Measurements from ENCODE around the gene REXO1. TPM values are rescaled to one million over a fixed set of nuclear protein-coding genes. Genes with fewer than 3 reads are reported as not detected.
"Not testable (repeated sequence)": the region's sequence is repeated elsewhere in the genome, so short reads cannot be mapped to it uniquely, and the experiment has no call there.

REXO1 gene
- total RNA-seq, 1 donor from 2014 or later = 5.7 TPM

DNA sequence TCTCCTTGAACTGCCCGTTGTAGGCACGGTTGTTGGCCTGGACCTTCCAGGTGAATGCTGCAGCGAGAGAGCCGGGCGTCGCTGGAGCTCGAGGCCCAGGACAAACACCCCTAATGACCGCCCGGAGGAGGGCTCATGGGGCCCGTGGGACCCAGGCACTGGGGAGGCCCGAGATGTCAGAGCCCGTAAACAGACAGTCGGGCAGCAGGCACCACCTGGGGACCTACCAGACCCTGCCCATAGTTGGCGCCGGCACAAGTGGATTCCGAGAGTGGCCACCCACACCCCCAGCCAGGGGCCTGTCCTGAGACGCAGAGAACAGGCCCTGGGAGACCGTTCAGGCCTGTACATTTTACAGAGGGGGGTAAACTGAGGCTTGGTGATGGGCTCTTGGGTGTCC, 38.6 kb downstream of the REXO1 start:
- H3K4me1 ChIP-seq (ENCODE audit: control insufficient read depth in 3 of 3, insufficient read depth in 3 of 3, low read length in 3 of 3) = peaks cover 11 to 25% (median 20%) of the 10 kb centered on the region in 3 donors
- peaks cover 0 to 3% (median 0%) of the 10 kb centered on the region in 3 donors for H3K27me3 ChIP-seq (ENCODE audit: control insufficient read depth in 3 of 3, insufficient read depth in 3 of 3, low read length in 3 of 3)
- no peak overlapping the region for H3K4me3 ChIP-seq (ENCODE audit: low read length in 3 of 3)
- H3K27ac ChIP-seq (ENCODE audit: low read depth, low read length) = no peak overlapping the region
- H3K36me3 ChIP-seq (ENCODE audit: control insufficient read depth in 3 of 3, insufficient read depth in 3 of 3, low read length in 3 of 3) = no peaks in the 10 kb centered on the region
- H3K9me3 ChIP-seq (ENCODE audit: control insufficient read depth in 3 of 3, low read length in 3 of 3) = no peaks in the 10 kb centered on the region
- no peak overlapping the region for H3K9ac ChIP-seq (ENCODE audit: low read depth in 1 of 3, low read length in 3 of 3)

DNA sequence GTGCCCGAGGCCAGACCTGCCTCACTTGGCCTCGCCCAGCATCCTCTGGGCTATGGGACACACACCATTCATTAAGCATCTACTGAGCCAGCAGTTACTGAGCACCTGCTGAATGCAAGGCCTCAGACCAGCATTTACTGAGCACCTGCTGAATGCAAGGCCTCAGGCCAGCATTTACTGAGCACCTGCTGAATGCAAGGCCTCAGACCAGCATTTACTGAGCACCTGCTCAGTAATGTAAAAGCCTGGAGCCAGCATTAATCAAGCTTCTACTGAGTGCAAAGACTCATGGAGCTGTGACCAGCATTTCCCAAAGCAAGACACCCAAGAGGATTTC, 39.9 kb downstream of the REXO1 start:
- Histone ChIP-seq H3K4me1 (ENCODE audit: control insufficient read depth in 3 of 3, insufficient read depth in 3 of 3, low read length in 3 of 3) (peaks cover 7 to 15% (median 12%) of the 10 kb centered on the region in 3 donors), H3K27me3 (ENCODE audit: control insufficient read depth in 3 of 3, insufficient read depth in 3 of 3, low read length in 3 of 3) (peaks cover 0 to 3% (median 0%) of the 10 kb centered on the region in 3 donors), H3K4me3 (ENCODE audit: low read length in 3 of 3) (no peak overlapping the region), H3K9me3 (ENCODE audit: control insufficient read depth in 3 of 3, low read length in 3 of 3) (no peaks in the 10 kb centered on the region), H3K36me3 (ENCODE audit: control insufficient read depth in 3 of 3, insufficient read depth in 3 of 3, low read length in 3 of 3) (no peaks in the 10 kb centered on the region), H3K27ac (ENCODE audit: low read depth, low read length) (no peak overlapping the region), H3K9ac (ENCODE audit: low read depth in 1 of 3, low read length in 3 of 3) (no peak overlapping the region)

DNA sequence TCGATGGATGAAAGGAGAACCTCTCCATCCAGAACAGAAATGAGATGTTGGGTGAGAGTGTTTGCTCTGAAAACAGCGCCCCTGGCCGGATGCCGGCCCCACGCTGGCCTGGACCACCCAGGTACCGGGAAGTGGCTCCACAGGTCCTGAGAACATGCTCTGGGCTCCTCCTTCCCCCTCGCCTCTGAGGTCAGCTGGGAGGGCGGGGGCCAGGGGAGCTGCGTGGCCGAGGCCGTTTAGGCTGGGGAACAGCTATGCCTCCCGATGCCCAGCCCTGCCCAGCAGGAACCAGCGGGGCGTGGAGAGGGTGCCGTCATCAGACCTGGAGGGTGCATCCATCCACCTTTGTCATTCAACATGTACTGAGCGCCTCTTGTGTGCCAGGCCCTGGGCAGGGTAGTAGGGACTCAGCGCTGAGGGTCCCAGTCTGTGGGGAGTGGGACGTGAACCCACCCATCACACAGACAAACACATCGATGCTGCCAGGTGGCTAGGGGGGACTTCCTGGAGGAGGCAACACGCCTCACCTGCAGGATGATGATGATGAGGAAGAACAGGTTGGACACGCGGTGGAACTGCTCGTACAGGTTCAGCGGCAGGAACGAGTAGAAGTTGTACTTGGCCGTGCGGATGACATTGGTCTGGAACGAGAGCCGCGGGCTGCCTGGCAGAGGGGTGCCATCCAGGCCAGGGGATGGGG, 40.4 kb downstream of the REXO1 start:
- Histone ChIP-seq H3K9ac (ENCODE audit: low read depth in 1 of 3, low read length in 3 of 3) (no peak overlapping the region), H3K36me3 (ENCODE audit: control insufficient read depth in 3 of 3, insufficient read depth in 3 of 3, low read length in 3 of 3) (no peaks in the 10 kb centered on the region), H3K27ac (ENCODE audit: low read depth, low read length) (no peak overlapping the region), H3K27me3 (ENCODE audit: control insufficient read depth in 3 of 3, insufficient read depth in 3 of 3, low read length in 3 of 3) (peaks cover 0 to 3% (median 2%) of the 10 kb centered on the region in 3 donors), H3K4me1 (ENCODE audit: control insufficient read depth in 3 of 3, insufficient read depth in 3 of 3, low read length in 3 of 3) (peaks cover 3 to 10% (median 7%) of the 10 kb centered on the region in 3 donors), H3K9me3 (ENCODE audit: control insufficient read depth in 3 of 3, low read length in 3 of 3) (no peaks in the 10 kb centered on the region), H3K4me3 (ENCODE audit: low read length in 3 of 3) (no peak overlapping the region)

- Histone ChIP-seq H3K9me3 (ENCODE audit: control insufficient read depth in 3 of 3, low read length in 3 of 3) (no peaks in the 10 kb centered on the region), H3K36me3 (ENCODE audit: control insufficient read depth in 3 of 3, insufficient read depth in 3 of 3, low read length in 3 of 3) (no peaks in the 10 kb centered on the region), H3K9ac (ENCODE audit: low read depth in 1 of 3, low read length in 3 of 3) (no peak overlapping the region), H3K27me3 (ENCODE audit: control insufficient read depth in 3 of 3, insufficient read depth in 3 of 3, low read length in 3 of 3) (peaks cover 0 to 6% (median 3%) of the 10 kb centered on the region in 3 donors), H3K4me3 (ENCODE audit: low read length in 3 of 3) (no peak overlapping the region), H3K27ac (ENCODE audit: low read depth, low read length) (no peak overlapping the region), H3K4me1 (ENCODE audit: control insufficient read depth in 3 of 3, insufficient read depth in 3 of 3, low read length in 3 of 3) (peaks cover 0 to 4% (median 3%) of the 10 kb centered on the region in 3 donors)
Measured at GRCh38 chr19:1807030-1807694, 41.1 kb downstream of the REXO1 start.

DNA sequence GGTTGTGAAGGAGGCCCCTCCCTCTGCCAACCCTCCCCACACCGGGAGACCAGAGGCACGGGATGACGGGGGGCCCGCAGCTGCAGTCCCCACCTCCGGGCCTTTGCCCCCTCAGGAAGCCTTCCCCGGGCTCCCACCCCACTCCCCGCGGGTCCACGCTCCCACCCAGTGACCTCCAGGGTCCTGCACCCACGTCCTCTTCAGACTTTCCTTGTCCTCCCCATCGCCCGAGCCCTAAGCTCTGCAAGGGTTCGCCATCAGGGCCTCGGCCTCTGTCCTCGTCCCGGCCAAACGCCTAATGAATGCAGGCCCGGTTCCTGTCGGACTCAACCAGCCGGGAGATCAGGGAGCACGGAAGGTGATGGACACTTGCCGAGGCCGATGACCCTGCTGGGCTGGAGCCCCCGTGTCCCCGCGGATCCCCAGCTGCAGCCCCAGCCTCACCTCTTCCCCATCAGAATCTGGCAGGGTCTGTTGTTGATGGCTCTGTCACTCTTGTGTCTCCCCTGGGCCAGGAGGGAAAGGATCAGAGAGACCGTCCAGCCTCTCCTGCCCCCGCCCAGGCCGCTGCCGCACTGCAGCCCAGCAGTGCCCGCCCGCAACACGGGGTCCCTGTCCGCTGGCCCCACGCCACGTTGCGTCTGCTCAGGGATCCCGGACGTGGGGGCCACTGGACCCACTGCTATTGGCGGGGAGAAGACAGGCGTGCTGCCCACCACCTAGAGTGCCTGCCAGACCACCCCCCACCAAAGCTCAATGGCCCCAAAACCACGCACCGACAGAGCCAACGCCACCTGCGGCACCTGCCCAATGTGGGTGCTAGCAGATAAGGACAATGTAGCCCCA, 41.9 kb downstream of the REXO1 start:
- Histone ChIP-seq H3K36me3 (ENCODE audit: control insufficient read depth in 3 of 3, insufficient read depth in 3 of 3, low read length in 3 of 3) (no peaks in the 10 kb centered on the region), H3K4me3 (ENCODE audit: low read length in 3 of 3) (no peak overlapping the region), H3K27ac (ENCODE audit: low read depth, low read length) (no peak overlapping the region), H3K27me3 (ENCODE audit: control insufficient read depth in 3 of 3, insufficient read depth in 3 of 3, low read length in 3 of 3) (peaks cover 0 to 6% (median 3%) of the 10 kb centered on the region in 3 donors), H3K4me1 (ENCODE audit: control insufficient read depth in 3 of 3, insufficient read depth in 3 of 3, low read length in 3 of 3) (peaks cover 0 to under 1% (median 0%) of the 10 kb centered on the region in 3 donors), H3K9me3 (ENCODE audit: control insufficient read depth in 3 of 3, low read length in 3 of 3) (no peaks in the 10 kb centered on the region), H3K9ac (ENCODE audit: low read depth in 1 of 3, low read length in 3 of 3) (no peak overlapping the region)

GRCh38 chr19:1805401-1806183, 42.7 kb downstream of the REXO1 start:
- no peak overlapping the region for H3K9ac ChIP-seq (ENCODE audit: low read depth in 1 of 3, low read length in 3 of 3)
- no peak overlapping the region for H3K27ac ChIP-seq (ENCODE audit: low read depth, low read length)

GRCh38 chr19:1804858-1805257, 43.4 kb downstream of the REXO1 start:
- no peak overlapping the region for H3K27ac ChIP-seq (ENCODE audit: low read depth, low read length)
- no peaks in the 10 kb centered on the region for H3K36me3 ChIP-seq (ENCODE audit: control insufficient read depth in 3 of 3, insufficient read depth in 3 of 3, low read length in 3 of 3)
- no peaks in the 10 kb centered on the region for H3K4me1 ChIP-seq (ENCODE audit: control insufficient read depth in 3 of 3, insufficient read depth in 3 of 3, low read length in 3 of 3)
- H3K9me3 ChIP-seq (ENCODE audit: control insufficient read depth in 3 of 3, low read length in 3 of 3) = no peaks in the 10 kb centered on the region
- peaks cover 5 to 9% (median 6%) of the 10 kb centered on the region in 3 donors for H3K27me3 ChIP-seq (ENCODE audit: control insufficient read depth in 3 of 3, insufficient read depth in 3 of 3, low read length in 3 of 3)
- no peak overlapping the region for H3K9ac ChIP-seq (ENCODE audit: low read depth in 1 of 3, low read length in 3 of 3)
- H3K4me3 ChIP-seq (ENCODE audit: low read length in 3 of 3) = no peak overlapping the region

More at GRCh38 chr19:1805401-1806183, 42.7 kb downstream of the REXO1 start:
- Histone ChIP-seq H3K4me3 (ENCODE audit: low read length in 3 of 3) (no peak overlapping the region), H3K9me3 (ENCODE audit: control insufficient read depth in 3 of 3, low read length in 3 of 3) (no peaks in the 10 kb centered on the region), H3K4me1 (ENCODE audit: control insufficient read depth in 3 of 3, insufficient read depth in 3 of 3, low read length in 3 of 3) (no peaks in the 10 kb centered on the region), H3K36me3 (ENCODE audit: control insufficient read depth in 3 of 3, insufficient read depth in 3 of 3, low read length in 3 of 3) (no peaks in the 10 kb centered on the region), H3K27me3 (ENCODE audit: control insufficient read depth in 3 of 3, insufficient read depth in 3 of 3, low read length in 3 of 3) (peaks cover 0 to 6% (median 3%) of the 10 kb centered on the region in 3 donors)

GRCh38 chr19:1799695-1800342, 48.5 kb downstream of the REXO1 start:
- Histone ChIP-seq H3K27me3 (ENCODE audit: control insufficient read depth in 3 of 3, insufficient read depth in 3 of 3, low read length in 3 of 3) (peaks cover 21 to 28% (median 23%) of the 10 kb centered on the region in 3 donors), H3K36me3 (ENCODE audit: control insufficient read depth in 3 of 3, insufficient read depth in 3 of 3, low read length in 3 of 3) (no peaks in the 10 kb centered on the region), H3K4me1 (ENCODE audit: control insufficient read depth in 3 of 3, insufficient read depth in 3 of 3, low read length in 3 of 3) (peaks cover 4 to 6% (median 4%) of the 10 kb centered on the region in 3 donors), H3K9me3 (ENCODE audit: control insufficient read depth in 3 of 3, low read length in 3 of 3) (no peaks in the 10 kb centered on the region), H3K9ac (ENCODE audit: low read depth in 1 of 3, low read length in 3 of 3) (no peak overlapping the region), H3K27ac (ENCODE audit: low read depth, low read length) (no peak overlapping the region), H3K4me3 (ENCODE audit: low read length in 3 of 3) (no peak overlapping the region)

GRCh38 chr19:1797313-1797712, 51.0 kb downstream of the REXO1 start:
- not testable (repeated sequence) for H3K9me3 ChIP-seq (ENCODE audit: control insufficient read depth in 3 of 3, low read length in 3 of 3); H3K27ac ChIP-seq (ENCODE audit: low read depth, low read length); H3K4me1 ChIP-seq (ENCODE audit: control insufficient read depth in 3 of 3, insufficient read depth in 3 of 3, low read length in 3 of 3); H3K4me3 ChIP-seq (ENCODE audit: low read length in 3 of 3); H3K36me3 ChIP-seq (ENCODE audit: control insufficient read depth in 3 of 3, insufficient read depth in 3 of 3, low read length in 3 of 3); H3K9ac ChIP-seq (ENCODE audit: low read depth in 1 of 3, low read length in 3 of 3)
- H3K27me3 ChIP-seq (ENCODE audit: control insufficient read depth in 3 of 3, insufficient read depth in 3 of 3, low read length in 3 of 3) = peaks cover 17 to 28% (median 21%) of the 10 kb centered on the region in 3 donors
